ENCODE data around the gene XYLT1.

DNA sequence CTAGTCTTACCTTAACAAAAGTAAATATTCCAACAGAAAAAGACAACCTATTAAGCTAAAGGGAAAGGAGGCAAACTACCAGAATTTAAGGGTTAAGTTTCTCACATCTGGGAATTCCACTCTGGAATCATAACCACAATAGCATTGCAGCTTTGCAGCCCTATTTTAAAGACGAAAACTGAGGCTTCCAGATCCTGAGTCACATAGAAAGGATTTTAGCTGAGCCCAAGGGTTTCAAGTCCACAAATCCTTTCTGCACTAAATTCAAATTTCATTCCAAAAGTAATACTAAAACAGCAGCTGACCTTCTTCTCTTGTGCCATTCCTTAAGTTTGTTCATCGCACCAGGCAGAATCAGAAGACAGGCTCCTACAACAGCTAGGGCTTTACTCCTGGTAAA is 17.8 kb downstream of the XYLT1 start:
- TF ChIP-seq, protein P1, sequence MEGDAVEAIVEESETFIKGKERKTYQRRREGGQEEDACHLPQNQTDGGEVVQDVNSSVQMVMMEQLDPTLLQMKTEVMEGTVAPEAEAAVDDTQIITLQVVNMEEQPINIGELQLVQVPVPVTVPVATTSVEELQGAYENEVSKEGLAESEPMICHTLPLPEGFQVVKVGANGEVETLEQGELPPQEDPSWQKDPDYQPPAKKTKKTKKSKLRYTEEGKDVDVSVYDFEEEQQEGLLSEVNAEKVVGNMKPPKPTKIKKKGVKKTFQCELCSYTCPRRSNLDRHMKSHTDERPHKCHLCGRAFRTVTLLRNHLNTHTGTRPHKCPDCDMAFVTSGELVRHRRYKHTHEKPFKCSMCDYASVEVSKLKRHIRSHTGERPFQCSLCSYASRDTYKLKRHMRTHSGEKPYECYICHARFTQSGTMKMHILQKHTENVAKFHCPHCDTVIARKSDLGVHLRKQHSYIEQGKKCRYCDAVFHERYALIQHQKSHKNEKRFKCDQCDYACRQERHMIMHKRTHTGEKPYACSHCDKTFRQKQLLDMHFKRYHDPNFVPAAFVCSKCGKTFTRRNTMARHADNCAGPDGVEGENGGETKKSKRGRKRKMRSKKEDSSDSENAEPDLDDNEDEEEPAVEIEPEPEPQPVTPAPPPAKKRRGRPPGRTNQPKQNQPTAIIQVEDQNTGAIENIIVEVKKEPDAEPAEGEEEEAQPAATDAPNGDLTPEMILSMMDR (IDR thresholded peaks at IDR 0.05; ENCODE audit: low read depth, low read length), result no peak
- no peak for TF ChIP-seq EZH2phosphoT487 (IDR thresholded peaks at IDR 0.05; ENCODE audit: low read depth)

Data from OCI-LY3 (cell line).